ENCODE data around the gene ZBTB6. TPM values are rescaled to one million over a fixed set of nuclear protein-coding genes. Genes with fewer than 3 reads are reported as not detected.

ZBTB6 gene
- total and polyA plus RNA-seq, 2 of the 4 experiments (the other 2 are of a cell fraction), result 2.6 to 11.7 TPM

DNA sequence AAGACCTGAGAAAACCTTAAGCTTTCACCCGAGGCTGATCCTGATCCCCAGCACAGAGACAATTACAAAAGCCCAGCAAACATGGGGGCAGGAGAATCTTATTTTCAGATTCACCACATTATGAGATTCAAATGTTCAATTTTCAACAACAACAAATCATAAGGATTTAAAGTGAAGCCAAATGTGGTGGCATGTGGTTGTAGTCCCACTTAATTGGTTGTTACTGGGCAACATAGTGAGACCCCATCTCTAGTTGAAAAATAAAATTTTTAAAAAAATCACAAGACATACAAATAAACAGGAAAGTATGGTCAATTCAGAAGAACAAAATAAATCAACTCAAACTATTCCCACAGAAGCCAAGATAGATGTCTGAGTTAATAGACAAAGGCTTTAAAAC is 23.8 kb upstream of the ZBTB6 start:
- intact Hi-C loops (cut with micrococcal nuclease), result no loop called here
- H3K27ac ChIP-seq (ENCODE audit: insufficient read depth, low read length), result no peak overlapping the region
- H2BK20ac ChIP-seq (ENCODE audit: low read depth, low read length), result no peak overlapping the region
- H3K36me3 ChIP-seq (ENCODE audit: control insufficient read depth, insufficient read depth, low read length), result peaks cover 12% of the 10 kb centered on the region
- H2BK15ac ChIP-seq (ENCODE audit: low read depth, low read length), result no peak overlapping the region
- H4K5ac ChIP-seq (ENCODE audit: low read depth, low read length), result no peak overlapping the region
- H3K4ac ChIP-seq (ENCODE audit: low read depth, low read length), result no peak overlapping the region
- H4K8ac ChIP-seq (ENCODE audit: low read depth in 2 of 2, low read length in 2 of 2), result no peak overlapping the region
- no peak overlapping the region for H3K23ac ChIP-seq (ENCODE audit: low read depth, low read length)
- no peak for TF ChIP-seq CEBPB (IDR thresholded peaks at IDR 0.05; ENCODE audit: low read depth, low read length)
- no peak for TF ChIP-seq NFE2L2 (IDR thresholded peaks at IDR 0.05; ENCODE audit: low read depth, low read length)
- TF ChIP-seq, protein P1, sequence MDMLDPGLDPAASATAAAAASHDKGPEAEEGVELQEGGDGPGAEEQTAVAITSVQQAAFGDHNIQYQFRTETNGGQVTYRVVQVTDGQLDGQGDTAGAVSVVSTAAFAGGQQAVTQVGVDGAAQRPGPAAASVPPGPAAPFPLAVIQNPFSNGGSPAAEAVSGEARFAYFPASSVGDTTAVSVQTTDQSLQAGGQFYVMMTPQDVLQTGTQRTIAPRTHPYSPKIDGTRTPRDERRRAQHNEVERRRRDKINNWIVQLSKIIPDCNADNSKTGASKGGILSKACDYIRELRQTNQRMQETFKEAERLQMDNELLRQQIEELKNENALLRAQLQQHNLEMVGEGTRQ (IDR thresholded peaks at IDR 0.05; ENCODE audit: low read depth, low read length), result no peak
- no peak for TF ChIP-seq FOS (IDR thresholded peaks at IDR 0.05; ENCODE audit: low read depth, low read length)
- no peak for TF ChIP-seq RFX5 (IDR thresholded peaks at IDR 0.05; ENCODE audit: low read depth, low read length)
- TF ChIP-seq POLR2A (IDR thresholded peaks at IDR 0.05; ENCODE audit: low read depth, low read length), result no peak
- no peak for TF ChIP-seq MXI1 (IDR thresholded peaks at IDR 0.05; ENCODE audit: borderline replicate concordance, low read depth, low read length)
- TF ChIP-seq MAFK (IDR thresholded peaks at IDR 0.05; ENCODE audit: low read depth, low read length), result no peak
- TF ChIP-seq, protein P2, sequence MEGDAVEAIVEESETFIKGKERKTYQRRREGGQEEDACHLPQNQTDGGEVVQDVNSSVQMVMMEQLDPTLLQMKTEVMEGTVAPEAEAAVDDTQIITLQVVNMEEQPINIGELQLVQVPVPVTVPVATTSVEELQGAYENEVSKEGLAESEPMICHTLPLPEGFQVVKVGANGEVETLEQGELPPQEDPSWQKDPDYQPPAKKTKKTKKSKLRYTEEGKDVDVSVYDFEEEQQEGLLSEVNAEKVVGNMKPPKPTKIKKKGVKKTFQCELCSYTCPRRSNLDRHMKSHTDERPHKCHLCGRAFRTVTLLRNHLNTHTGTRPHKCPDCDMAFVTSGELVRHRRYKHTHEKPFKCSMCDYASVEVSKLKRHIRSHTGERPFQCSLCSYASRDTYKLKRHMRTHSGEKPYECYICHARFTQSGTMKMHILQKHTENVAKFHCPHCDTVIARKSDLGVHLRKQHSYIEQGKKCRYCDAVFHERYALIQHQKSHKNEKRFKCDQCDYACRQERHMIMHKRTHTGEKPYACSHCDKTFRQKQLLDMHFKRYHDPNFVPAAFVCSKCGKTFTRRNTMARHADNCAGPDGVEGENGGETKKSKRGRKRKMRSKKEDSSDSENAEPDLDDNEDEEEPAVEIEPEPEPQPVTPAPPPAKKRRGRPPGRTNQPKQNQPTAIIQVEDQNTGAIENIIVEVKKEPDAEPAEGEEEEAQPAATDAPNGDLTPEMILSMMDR (conservative IDR thresholded peaks at IDR 0.05; ENCODE audit: low read depth, low read length), result no peak
- TF ChIP-seq RAD21 (IDR thresholded peaks at IDR 0.05; ENCODE audit: low read length), result no peak
- no peak for TF ChIP-seq SMC3 (IDR thresholded peaks at IDR 0.05; ENCODE audit: low read depth, low read length)
- no peak for TF ChIP-seq CHD1 (IDR thresholded peaks at IDR 0.05; ENCODE audit: low read depth, low read length)
- TF ChIP-seq, protein P3, sequence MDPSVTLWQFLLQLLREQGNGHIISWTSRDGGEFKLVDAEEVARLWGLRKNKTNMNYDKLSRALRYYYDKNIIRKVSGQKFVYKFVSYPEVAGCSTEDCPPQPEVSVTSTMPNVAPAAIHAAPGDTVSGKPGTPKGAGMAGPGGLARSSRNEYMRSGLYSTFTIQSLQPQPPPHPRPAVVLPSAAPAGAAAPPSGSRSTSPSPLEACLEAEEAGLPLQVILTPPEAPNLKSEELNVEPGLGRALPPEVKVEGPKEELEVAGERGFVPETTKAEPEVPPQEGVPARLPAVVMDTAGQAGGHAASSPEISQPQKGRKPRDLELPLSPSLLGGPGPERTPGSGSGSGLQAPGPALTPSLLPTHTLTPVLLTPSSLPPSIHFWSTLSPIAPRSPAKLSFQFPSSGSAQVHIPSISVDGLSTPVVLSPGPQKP (IDR thresholded peaks at IDR 0.05; ENCODE audit: borderline replicate concordance, low read depth, low read length), result no peak
- TF ChIP-seq MAZ (IDR thresholded peaks at IDR 0.05; ENCODE audit: borderline replicate concordance, low read depth, low read length), result no peak
- TF ChIP-seq RCOR1 (IDR thresholded peaks at IDR 0.05; ENCODE audit: insufficient replicate concordance, low read length), result no peak
- TF ChIP-seq BHLHE40 (IDR thresholded peaks at IDR 0.05; ENCODE audit: low read depth, low read length), result no peak
- H3K14ac ChIP-seq (replicated peaks; ENCODE audit: low read depth, low read length), result no peak overlapping the region
- H2AK9ac ChIP-seq (replicated peaks; ENCODE audit: low read depth, low read length, poor library complexity), result no peak overlapping the region
- dilution Hi-C loops (cut with HindIII; ENCODE audit: low sequenced_read_pairs, unreplicated experiment), result no loop called here
- H2AFZ ChIP-seq (replicated peaks; ENCODE audit: low read length, poor library complexity), result no peak overlapping the region
- no peaks in the 10 kb centered on the region for H3K9me3 ChIP-seq (ENCODE audit: control insufficient read depth, insufficient read depth, low read length)
- H3K18ac ChIP-seq (ENCODE audit: low read depth, low read length), result no peak overlapping the region
- ChIA-PET POLR2A (ENCODE audit: unreplicated experiment) (no interaction called here), CTCF (no interaction called here)
- no CpG with 5 or more reads among the region's 1 CpG for WGBS, 2 experiments (ENCODE audit: extremely low coverage in 2 of 2, insufficient read length in 1 of 2)
- no peak overlapping the region for H3K4me3 ChIP-seq (ENCODE audit: insufficient read depth, low read depth, low read length)
- H2BK5ac ChIP-seq (ENCODE audit: low read depth, low read length, poor library complexity, severe bottlenecking), result no peak overlapping the region
- H2BK120ac ChIP-seq (ENCODE audit: low read depth, low read length), result no peak overlapping the region
- no peak overlapping the region for H3K56ac ChIP-seq (ENCODE audit: extremely low read depth, insufficient read depth, low read length)
- H3K4me1 ChIP-seq (ENCODE audit: control insufficient read depth, insufficient read depth, low read length), result peaks cover 2% of the 10 kb centered on the region; the same call in 1 of the 2 replicates
- ATAC-seq (ENCODE audit: low read depth) (no peak), DNase-seq (no peak)
- peaks cover 8 to 35% of the 10 kb centered on the region in 2 experiments for H3K79me1 ChIP-seq (ENCODE audit: low read depth in 1 of 2, low read length in 2 of 2)
- BruUV-seq (replicated peaks), result no TSS peak
- peaks cover 10% of the 10 kb centered on the region; the same call in 1 of the 2 replicates for H4K20me1 ChIP-seq (ENCODE audit: insufficient read depth, low read length)
- no peaks in the 10 kb centered on the region for H3K9me1 ChIP-seq (ENCODE audit: insufficient read depth, low read length)
- H2AK5ac ChIP-seq (ENCODE audit: low read depth, low read length), result no peak overlapping the region
- H3K4me2 ChIP-seq (ENCODE audit: low read depth, low read length), result no peak overlapping the region
- H3K9ac ChIP-seq (ENCODE audit: low read depth, low read length), result no peak overlapping the region
- in situ Hi-C loops (cut with MboI; ENCODE audit: low sequenced_read_pairs), result no loop called here
- H4K91ac ChIP-seq (ENCODE audit: insufficient read depth, low read depth, low read length), result no peak overlapping the region
- H3K27me3 ChIP-seq (ENCODE audit: control insufficient read depth, insufficient read depth, low read length), result no peaks in the 10 kb centered on the region

Data from IMR-90 (cell line).